ENCODE results near the gene URM1. TPM values are rescaled to one million over a fixed set of nuclear protein-coding genes. Genes with fewer than 3 reads are reported as not detected.

URM1 gene
- polyA plus RNA-seq, 2 donors: 18.7 to 42.2 TPM

GRCh38 chr9:128438343-128439109 lies 67.4 kb downstream of the URM1 start:
- Histone ChIP-seq H3K9me3 (ENCODE audit: control insufficient read depth in 2 of 2, insufficient read depth in 1 of 2, low read depth in 1 of 2, low read length in 1 of 2) (no peaks in the 10 kb centered on the region), H3K4me1 (ENCODE audit: control insufficient read depth in 2 of 2, insufficient read depth in 2 of 2, low read length in 1 of 2) (no peaks in the 10 kb centered on the region), H3K27ac (ENCODE audit: low read depth in 2 of 2, low read length in 1 of 2) (no peak overlapping the region), H3K4me3 (ENCODE audit: low read depth in 1 of 2, low read length in 2 of 2) (no peak overlapping the region), H3K27me3 (ENCODE audit: control insufficient read depth in 1 of 2, insufficient read depth in 2 of 2, low read length in 2 of 2) (no peaks in the 10 kb centered on the region), H3K36me3 (ENCODE audit: control insufficient read depth in 2 of 2, insufficient read depth in 2 of 2, low read length in 1 of 2) (no peaks in the 10 kb centered on the region)
- 30 to 33% methylated on average over 12 of the region's 12 CpGs for WGBS, 2 donors

GRCh38 chr9:128439273-128439672 lies 68.1 kb downstream of the URM1 start:
- no peaks in the 10 kb centered on the region for H3K4me1 ChIP-seq (ENCODE audit: control insufficient read depth in 2 of 2, insufficient read depth in 2 of 2, low read length in 1 of 2)
- 77 to 84% methylated on average over 7 of the region's 7 CpGs for WGBS, 2 donors
- H3K4me3 ChIP-seq (ENCODE audit: low read depth in 1 of 2, low read length in 2 of 2): no peak overlapping the region
- no peaks in the 10 kb centered on the region for H3K36me3 ChIP-seq (ENCODE audit: control insufficient read depth in 2 of 2, insufficient read depth in 2 of 2, low read length in 1 of 2)
- H3K27ac ChIP-seq (ENCODE audit: low read depth in 2 of 2, low read length in 1 of 2): no peak overlapping the region
- H3K27me3 ChIP-seq (ENCODE audit: control insufficient read depth in 1 of 2, insufficient read depth in 2 of 2, low read length in 2 of 2): no peaks in the 10 kb centered on the region
- no peaks in the 10 kb centered on the region for H3K9me3 ChIP-seq (ENCODE audit: control insufficient read depth in 2 of 2, insufficient read depth in 1 of 2, low read depth in 1 of 2, low read length in 1 of 2)

Other genes starting within 250 kb of the URM1 start
- 10 to 100 TPM; 59.0 to 59.4 TPM for gene PTGES2, start 243.6 kb upstream of the URM1 start, polyA plus RNA-seq
- 1,000 to 10,000 TPM; 1,061 to 2,097 TPM for gene LCN2, start 221.9 kb upstream of the URM1 start, polyA plus RNA-seq
- 100 to 1,000 TPM in 1 of 2 donors, 10 to 100 TPM in 1; 77.5 to 104 TPM for gene BBLN, start 211.1 kb upstream of the URM1 start, polyA plus RNA-seq
- gene CIZ1, start 179.8 kb upstream of the URM1 start, polyA plus RNA-seq: 10 to 100 TPM; 39.8 to 39.9 TPM
- gene DNM1, start 168.0 kb upstream of the URM1 start, polyA plus RNA-seq: 1 to 10 TPM; 2.4 to 4.6 TPM
- 100 to 1,000 TPM in 1 of 2 donors, 10 to 100 TPM in 1; 63.3 to 114 TPM for gene GOLGA2, start 95.4 kb upstream of the URM1 start, polyA plus RNA-seq
- 10 to 100 TPM; 16.9 to 32.7 TPM for gene SWI5, start 95.1 kb upstream of the URM1 start, polyA plus RNA-seq
- 10 to 100 TPM; 12.5 to 18.8 TPM for gene TRUB2, start 48.9 kb upstream of the URM1 start, polyA plus RNA-seq
- gene COQ4, start 48.5 kb upstream of the URM1 start, polyA plus RNA-seq: 10 to 100 TPM; 63.2 to 73.6 TPM
- gene SLC27A4, start 30.8 kb upstream of the URM1 start, polyA plus RNA-seq: 10 to 100 TPM; 65.2 to 69.2 TPM
- 1 to 10 TPM; 7.2 to 9.6 TPM for gene CERCAM, start 49.5 kb downstream of the URM1 start, polyA plus RNA-seq
- 10 to 100 TPM; 10.0 to 12.6 TPM for gene ODF2, start 84.6 kb downstream of the URM1 start, polyA plus RNA-seq
- 10 to 100 TPM in 1 of 2 donors, 1 to 10 TPM in 1; 9.5 to 12.8 TPM for gene GLE1, start 133.3 kb downstream of the URM1 start, polyA plus RNA-seq
- gene SPTAN1, start 181.2 kb downstream of the URM1 start, polyA plus RNA-seq: 100 to 1,000 TPM; 101 to 109 TPM

Measured in esophagus (tissue), 2 donors.